ENCODE results near the gene DPH3. TPM values are rescaled to one million over a fixed set of nuclear protein-coding genes. Genes with fewer than 3 reads are reported as not detected.
A peak's percentile ranks its signal among the peaks of the same experiment; 100 is the strongest.

DPH3 gene
- total and polyA plus RNA-seq, 9 donors: 7.4 to 28.3 (median 13.5) TPM

DNA sequence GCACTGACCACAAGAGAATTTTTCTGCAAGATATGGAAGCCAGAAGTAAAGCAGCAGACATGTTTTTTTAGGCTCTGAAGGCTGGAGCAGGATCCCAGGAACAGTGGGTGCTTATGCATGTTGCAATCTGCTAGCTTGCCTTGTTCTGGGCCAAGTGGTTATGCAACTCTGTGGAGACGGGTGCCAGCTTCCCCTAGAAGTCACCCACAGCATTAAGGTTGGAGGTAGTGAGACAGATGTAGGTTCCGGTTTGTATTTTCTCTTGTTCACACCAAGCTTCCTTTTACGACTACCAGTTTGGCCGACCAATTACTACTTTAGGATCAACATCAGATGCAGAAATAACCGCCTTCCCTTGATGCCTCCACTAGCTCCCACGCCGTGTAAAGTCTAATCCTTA is 11.1 kb downstream of the DPH3 start:
- DNase-seq: peak in 1 of 5 donors; percentile 59
- Histone ChIP-seq H3K27me3 (no peaks in the 10 kb centered on the region), H3K9me3 (no peaks in the 10 kb centered on the region), H3K36me3 (no peaks in the 10 kb centered on the region), H3K4me3 (no peak overlapping the region), H3K4me1 (ENCODE audit: insufficient read depth) (peaks cover 10% of the 10 kb centered on the region), H3K27ac (no peak overlapping the region)
- intact Hi-C loops (cut with DNase I): no loop called here
- TF ChIP-seq EP300 (IDR thresholded peaks at IDR 0.05) (no peak), POLR2A (IDR thresholded peaks at IDR 0.05) (no peak)
- TF ChIP-seq, protein P1, sequence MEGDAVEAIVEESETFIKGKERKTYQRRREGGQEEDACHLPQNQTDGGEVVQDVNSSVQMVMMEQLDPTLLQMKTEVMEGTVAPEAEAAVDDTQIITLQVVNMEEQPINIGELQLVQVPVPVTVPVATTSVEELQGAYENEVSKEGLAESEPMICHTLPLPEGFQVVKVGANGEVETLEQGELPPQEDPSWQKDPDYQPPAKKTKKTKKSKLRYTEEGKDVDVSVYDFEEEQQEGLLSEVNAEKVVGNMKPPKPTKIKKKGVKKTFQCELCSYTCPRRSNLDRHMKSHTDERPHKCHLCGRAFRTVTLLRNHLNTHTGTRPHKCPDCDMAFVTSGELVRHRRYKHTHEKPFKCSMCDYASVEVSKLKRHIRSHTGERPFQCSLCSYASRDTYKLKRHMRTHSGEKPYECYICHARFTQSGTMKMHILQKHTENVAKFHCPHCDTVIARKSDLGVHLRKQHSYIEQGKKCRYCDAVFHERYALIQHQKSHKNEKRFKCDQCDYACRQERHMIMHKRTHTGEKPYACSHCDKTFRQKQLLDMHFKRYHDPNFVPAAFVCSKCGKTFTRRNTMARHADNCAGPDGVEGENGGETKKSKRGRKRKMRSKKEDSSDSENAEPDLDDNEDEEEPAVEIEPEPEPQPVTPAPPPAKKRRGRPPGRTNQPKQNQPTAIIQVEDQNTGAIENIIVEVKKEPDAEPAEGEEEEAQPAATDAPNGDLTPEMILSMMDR (IDR thresholded peaks at IDR 0.05): no peak
- whole genome bisulfite sequencing, 3 donors: 85 to 92% (median 87%) methylated on average over 7 of the region's 7 CpGs

DNA sequence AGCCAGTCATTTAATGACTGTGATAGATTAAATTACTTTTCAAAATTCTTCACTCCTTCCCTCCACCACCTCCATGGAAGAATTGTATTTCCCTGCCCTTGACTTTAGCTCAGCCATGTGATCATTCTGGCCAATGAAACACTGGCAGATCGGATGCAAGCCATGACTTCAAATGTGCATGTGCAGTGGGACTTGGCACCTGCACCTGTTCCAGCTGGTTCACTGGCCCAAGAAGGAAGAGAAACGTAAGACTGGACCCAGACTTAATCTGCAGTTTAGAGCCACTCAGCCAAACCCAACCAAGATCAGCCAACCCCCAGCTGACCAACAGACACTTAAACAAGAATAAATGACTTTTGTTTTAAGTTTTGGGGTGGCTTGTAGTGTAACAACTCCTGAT is 11.8 kb downstream of the DPH3 start:
- WGBS, 3 donors: 78 to 90% (median 83%) methylated on average over 2 of the region's 2 CpGs
- H3K27me3 ChIP-seq: no peaks in the 10 kb centered on the region
- TF ChIP-seq POLR2A (IDR thresholded peaks at IDR 0.05): no peak
- TF ChIP-seq EP300 (IDR thresholded peaks at IDR 0.05): no peak
- TF ChIP-seq, protein P1 (IDR thresholded peaks at IDR 0.05): no peak
- DNase-seq: no peak
- no peaks in the 10 kb centered on the region for H3K9me3 ChIP-seq
- intact Hi-C loops (cut with DNase I): no loop called here
- H3K36me3 ChIP-seq: no peaks in the 10 kb centered on the region
- H3K4me3 ChIP-seq: no peak overlapping the region
- H3K4me1 ChIP-seq (ENCODE audit: insufficient read depth): peaks cover 10% of the 10 kb centered on the region
- no peak overlapping the region for H3K27ac ChIP-seq

DNA sequence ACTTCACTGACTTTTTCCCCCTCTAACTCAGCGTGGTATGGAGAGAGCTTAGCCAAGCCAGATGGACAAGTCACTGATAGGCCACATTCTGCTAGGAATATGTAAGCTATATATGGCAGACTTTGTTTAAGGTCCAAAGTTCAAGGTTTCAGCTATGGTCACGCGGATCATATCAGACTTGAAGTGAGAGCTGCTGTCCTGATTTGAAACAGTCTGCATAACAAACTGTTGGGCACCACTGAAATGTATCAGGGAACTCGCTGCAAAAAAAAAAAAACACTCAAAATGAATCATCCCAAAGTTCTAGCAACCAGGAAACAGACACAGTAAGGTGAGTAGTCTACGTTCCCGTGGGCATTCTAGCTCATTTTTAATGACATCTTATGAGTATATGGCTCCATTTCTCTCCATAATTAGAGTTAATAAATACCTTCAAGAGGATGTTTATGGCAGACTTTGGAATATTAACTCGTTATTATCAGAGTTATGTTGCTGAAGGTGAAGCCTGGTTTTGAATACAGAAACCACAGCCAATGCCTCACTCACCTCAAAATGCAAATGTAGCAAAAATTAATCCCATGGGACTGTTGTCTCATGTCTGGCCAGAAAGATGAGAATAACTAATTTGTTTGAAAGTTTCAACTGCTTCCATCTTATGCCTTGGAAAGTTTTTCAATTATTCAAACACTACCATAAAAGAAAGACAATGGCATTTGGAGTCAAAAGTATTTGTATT is 12.3 kb downstream of the DPH3 start:
- Histone ChIP-seq H3K27ac (no peak overlapping the region), H3K9me3 (no peaks in the 10 kb centered on the region), H3K4me3 (no peak overlapping the region), H3K36me3 (no peaks in the 10 kb centered on the region), H3K27me3 (no peaks in the 10 kb centered on the region), H3K4me1 (ENCODE audit: insufficient read depth) (peaks cover 10% of the 10 kb centered on the region)
- TF ChIP-seq EP300 (IDR thresholded peaks at IDR 0.05) (no peak), POLR2A (IDR thresholded peaks at IDR 0.05) (no peak)
- TF ChIP-seq, protein P1 (IDR thresholded peaks at IDR 0.05): no peak
- 6 to 35% (median 8%) methylated on average over 7 of the region's 7 CpGs for WGBS, 3 donors
- no peak for DNase-seq
- intact Hi-C loops (cut with DNase I): no loop called here

DNA sequence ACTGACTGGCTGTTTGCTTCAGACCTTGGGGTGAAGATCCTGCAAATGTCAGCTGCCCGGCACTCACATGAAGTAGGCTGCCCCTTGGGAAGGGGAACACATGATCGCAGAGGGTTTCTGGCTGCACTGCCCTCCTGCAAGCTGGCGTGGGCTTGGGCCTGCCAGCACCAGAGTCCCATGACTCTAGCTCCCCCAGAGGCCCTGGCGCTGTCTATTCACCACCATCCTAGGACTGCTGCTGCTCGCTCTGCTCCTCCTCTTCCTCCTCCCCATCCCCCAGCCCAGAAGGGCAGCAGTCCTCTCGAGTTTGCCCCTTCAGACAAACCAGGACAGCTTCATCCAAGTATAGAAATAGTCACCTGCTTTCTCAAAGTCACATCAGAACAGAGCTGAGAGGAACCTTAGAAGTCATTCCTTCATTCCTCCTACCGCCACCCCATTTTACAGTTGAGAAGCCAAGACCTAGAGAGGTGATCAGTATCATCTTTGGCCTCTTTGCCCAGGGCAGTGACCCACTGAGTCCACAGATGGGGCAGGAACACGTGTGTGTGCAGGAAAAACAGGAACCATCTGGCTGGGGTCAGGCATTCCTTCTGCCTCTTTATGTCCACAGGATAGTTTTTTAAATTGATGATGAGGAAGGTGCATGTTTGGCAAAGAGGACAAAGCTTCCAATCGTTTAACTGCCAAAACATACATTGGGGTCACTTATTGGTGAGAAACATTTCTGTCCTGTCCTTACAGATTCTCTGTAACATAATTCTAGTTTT is 13.2 kb downstream of the DPH3 start:
- Histone ChIP-seq H3K27ac (no peak overlapping the region), H3K4me3 (no peak overlapping the region), H3K9me3 (no peaks in the 10 kb centered on the region), H3K4me1 (ENCODE audit: insufficient read depth) (peaks cover 10% of the 10 kb centered on the region), H3K27me3 (no peaks in the 10 kb centered on the region), H3K36me3 (no peaks in the 10 kb centered on the region)
- TF ChIP-seq EP300 (IDR thresholded peaks at IDR 0.05): no peak
- no peak for TF ChIP-seq POLR2A (IDR thresholded peaks at IDR 0.05)
- TF ChIP-seq, protein P1 (IDR thresholded peaks at IDR 0.05): no peak
- 67 to 70% (median 68%) methylated on average over 9 of the region's 9 CpGs for WGBS, 3 donors
- intact Hi-C loops (cut with DNase I): no loop called here
- DNase-seq: no peak

All from ovary (tissue), 9 donors.